Ovary (tissue), 3 donors: ENCODE measurements around the gene DDX25.

ENCODE experiments used
- CTCF ChIP-seq, 3 donors: fragments of 450-650 bp in 2 of 3; fragments of 200-600 bp in 1 of 3; IDR thresholded peaks; one replicate each; pipeline versions ENCODE4 v1.5.1 to v1.8.0; 2016 to 2022; ENCODE audit warnings: antibody characterized with exemption in 3 of 3, mild to moderate bottlenecking in 1 of 3
- EP300 ChIP-seq: sonication (generic); formaldehyde crosslinking; IDR thresholded peaks from one replicate; pipeline ENCODE4 v1.6.1; 2017; ENCODE audit warnings: antibody characterized with exemption
- POLR2A ChIP-seq: fragments of 450-650 bp; IDR thresholded peaks from one replicate; pipeline ENCODE4 v1.6.1; 2017; ENCODE audit warnings: antibody characterized with exemption, mild to moderate bottlenecking, moderate library complexity
- donor health status: DM: no; HTN: no; CAD: no.

- TF ChIP-seq CTCF (IDR thresholded peaks at IDR 0.05) = no peak
- TF ChIP-seq EP300 = no peak
- no peak for TF ChIP-seq POLR2A
These were observed 35.8 kb downstream of the DDX25 start for GRCh38 chr11:125940145-125940544.
